ENCODE measurements around the gene PARD6A. TPM values are rescaled to one million over a fixed set of nuclear protein-coding genes. Genes with fewer than 3 reads are reported as not detected.

Gene PARD6A
- total RNA-seq, 1 experiment from 2014 or later: 10.8 TPM

DNA sequence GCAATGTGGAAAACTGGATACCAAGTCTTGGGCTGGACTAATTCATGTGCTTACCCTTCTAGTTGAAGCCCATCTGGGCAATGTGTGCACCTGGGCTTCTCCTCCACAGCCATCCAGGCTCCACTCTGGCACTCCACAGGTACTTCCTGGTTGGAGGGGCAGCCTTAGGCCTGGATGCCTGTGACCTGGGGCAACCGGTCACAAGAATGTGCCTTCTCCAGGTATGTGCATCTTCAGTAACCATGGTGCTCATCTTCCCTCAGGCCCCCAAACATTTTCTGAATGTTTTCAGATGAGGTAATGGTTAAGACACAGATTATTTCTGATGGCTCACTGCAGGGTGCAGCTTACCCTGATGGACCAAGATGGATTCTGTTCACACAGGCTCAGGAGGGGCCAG lies 17.0 kb downstream of the PARD6A start:
- no peak overlapping the region for H2BK12ac ChIP-seq (ENCODE audit: insufficient read length, low read depth, low read length)
- no peak overlapping the region for H2AFZ ChIP-seq (ENCODE audit: low read length)
- H4K5ac ChIP-seq (ENCODE audit: insufficient read length, low read depth, low read length): no peak overlapping the region
- Mint-ChIP-seq H3K36me3 (ENCODE audit: insufficient read depth in 1 of 3, low read depth in 3 of 3) (peaks cover 0 to 12% (median 4%) of the 10 kb centered on the region in 3 experiments; a peak in 4 of 7 replicates), H3K4me1 (no peaks in the 10 kb centered on the region), H3K27me3 (ENCODE audit: low read depth) (no peaks in the 10 kb centered on the region), H3K27ac (peak overlapping the region in 1 of 3 experiments; percentile 79; a peak in 2 of 7 replicates), H3K4me3 (no peak overlapping the region), H3K9me3 (no peaks in the 10 kb centered on the region)
- no peak overlapping the region for H3K14ac ChIP-seq (ENCODE audit: insufficient read depth, low read length)
- no peak overlapping the region for H2BK120ac ChIP-seq (ENCODE audit: low read depth, low read length, poor library complexity, severe bottlenecking)
- TF ChIP-seq, protein P1, sequence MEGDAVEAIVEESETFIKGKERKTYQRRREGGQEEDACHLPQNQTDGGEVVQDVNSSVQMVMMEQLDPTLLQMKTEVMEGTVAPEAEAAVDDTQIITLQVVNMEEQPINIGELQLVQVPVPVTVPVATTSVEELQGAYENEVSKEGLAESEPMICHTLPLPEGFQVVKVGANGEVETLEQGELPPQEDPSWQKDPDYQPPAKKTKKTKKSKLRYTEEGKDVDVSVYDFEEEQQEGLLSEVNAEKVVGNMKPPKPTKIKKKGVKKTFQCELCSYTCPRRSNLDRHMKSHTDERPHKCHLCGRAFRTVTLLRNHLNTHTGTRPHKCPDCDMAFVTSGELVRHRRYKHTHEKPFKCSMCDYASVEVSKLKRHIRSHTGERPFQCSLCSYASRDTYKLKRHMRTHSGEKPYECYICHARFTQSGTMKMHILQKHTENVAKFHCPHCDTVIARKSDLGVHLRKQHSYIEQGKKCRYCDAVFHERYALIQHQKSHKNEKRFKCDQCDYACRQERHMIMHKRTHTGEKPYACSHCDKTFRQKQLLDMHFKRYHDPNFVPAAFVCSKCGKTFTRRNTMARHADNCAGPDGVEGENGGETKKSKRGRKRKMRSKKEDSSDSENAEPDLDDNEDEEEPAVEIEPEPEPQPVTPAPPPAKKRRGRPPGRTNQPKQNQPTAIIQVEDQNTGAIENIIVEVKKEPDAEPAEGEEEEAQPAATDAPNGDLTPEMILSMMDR (conservative IDR thresholded peaks at IDR 0.05): no peak
- no peak overlapping the region for H4K91ac ChIP-seq (ENCODE audit: insufficient read length, low read depth, low read length)
- H3K4me1 ChIP-seq (ENCODE audit: insufficient read depth, low read length): no peaks in the 10 kb centered on the region
- H3K9ac ChIP-seq (ENCODE audit: extremely low read depth, insufficient read length, low read length): no peak overlapping the region
- no peaks in the 10 kb centered on the region for H3K79me2 ChIP-seq (ENCODE audit: insufficient read depth, low read length)
- no peak overlapping the region for H3K18ac ChIP-seq (ENCODE audit: insufficient read length, low read depth, low read length)
- H3K27me3 ChIP-seq (ENCODE audit: insufficient read depth, low read length): no peaks in the 10 kb centered on the region
- no peak overlapping the region for H3K56ac ChIP-seq (ENCODE audit: insufficient read length, low read depth, low read length)
- H3K79me1 ChIP-seq (ENCODE audit: insufficient read depth, low read depth, low read length, poor library complexity, severe bottlenecking): no peaks in the 10 kb centered on the region
- no peak overlapping the region for H4K8ac ChIP-seq (replicated peaks; ENCODE audit: insufficient read length, low read depth, low read length)
- H2AK5ac ChIP-seq (ENCODE audit: insufficient read length, low read length): no peak overlapping the region
- H2BK20ac ChIP-seq (ENCODE audit: low read depth, low read length, poor library complexity, severe bottlenecking): no peak overlapping the region
- no peak overlapping the region for H2BK15ac ChIP-seq (ENCODE audit: low read depth, low read length)
- H3T11ph ChIP-seq (ENCODE audit: low read length): no peak overlapping the region
- H3K4me2 ChIP-seq (ENCODE audit: insufficient read depth, insufficient read length, low read length): no peak overlapping the region
- no peaks in the 10 kb centered on the region for H3K9me3 ChIP-seq (ENCODE audit: control insufficient read depth, low read depth, low read length)
- no peak overlapping the region for H3K4ac ChIP-seq (ENCODE audit: low read depth, low read length)
- WGBS (ENCODE audit: extremely low coverage, insufficient read length, low lambda C conversion rate): no CpG with 5 or more reads among the region's 1 CpG
- no peak overlapping the region for H2BK5ac ChIP-seq (ENCODE audit: insufficient read length, low read length)
- H3K27ac ChIP-seq (ENCODE audit: insufficient read length, low read depth, low read length): no peak overlapping the region
- H4K20me1 ChIP-seq (ENCODE audit: control insufficient read depth, insufficient read depth, insufficient read length): peaks cover 3% of the 10 kb centered on the region
- H3K23ac ChIP-seq (ENCODE audit: insufficient read length, low read depth, low read length): no peak overlapping the region
- peak; percentile 61 for DNase-seq
- H3K23me2 ChIP-seq (ENCODE audit: insufficient read length, low read depth, low read length, poor library complexity, severe bottlenecking): no peaks in the 10 kb centered on the region
